Sciatic nerve (tissue), 2 donors: ENCODE data around the gene BRICD5. TPM values are rescaled to one million over a fixed set of nuclear protein-coding genes. Genes with fewer than 3 reads are reported as not detected.
A peak's percentile ranks its signal among the peaks of the same experiment; 100 is the strongest.

Source experiments
- ATAC-seq: fragments of 200-7000 bp; cut with Tn5 transposase; one replicate; pipeline ENCODE4 v1.9.1; 2020; ENCODE audit warnings: mild to moderate bottlenecking, moderate library complexity
- DNase-seq: peaks from one replicate; pipeline ENCODE4 v3.0.0-alpha.2; 2020; ENCODE audit warnings: low spot score
- intact Hi-C: fragments of 100-400 bp; cut with DNase I; formaldehyde crosslinking; loops from one replicate; pipeline ENCODE4 v1.14.2; 2022
- total RNA-seq: library from RNA; stranded (reverse); fragmentation: NEBNext Ultra II Directional; extraction: Animal tissue kit (Norgen Biotek cat#: 25700); gene quantifications from one replicate; pipeline ENCODE4 v1.2.1, GENCODE V29; 2021
- donor health status: DM: no; HTN: no; CAD: no.
- donor health status: DM: no; HTN: no; CAD: no.

The BRICD5 gene
- total RNA-seq, 1 donor from 2014 or later, result 9.9 TPM

- intact Hi-C loops, result no loop called here
- no peak for DNase-seq
These were observed 17.6 kb upstream of the BRICD5 start for GRCh38 chr16:2228161-2228824.

GRCh38 chr16:2226918-2227317 is 16.3 kb upstream of the BRICD5 start:
- intact Hi-C loops, result no loop called here
- DNase-seq (no peak), ATAC-seq (no peak)

More at GRCh38 chr16:2228161-2228824, 17.6 kb upstream of the BRICD5 start:
- no peak for ATAC-seq

GRCh38 chr16:2226245-2226793 is 15.7 kb upstream of the BRICD5 start:
- intact Hi-C loops, result no loop called here

DNA sequence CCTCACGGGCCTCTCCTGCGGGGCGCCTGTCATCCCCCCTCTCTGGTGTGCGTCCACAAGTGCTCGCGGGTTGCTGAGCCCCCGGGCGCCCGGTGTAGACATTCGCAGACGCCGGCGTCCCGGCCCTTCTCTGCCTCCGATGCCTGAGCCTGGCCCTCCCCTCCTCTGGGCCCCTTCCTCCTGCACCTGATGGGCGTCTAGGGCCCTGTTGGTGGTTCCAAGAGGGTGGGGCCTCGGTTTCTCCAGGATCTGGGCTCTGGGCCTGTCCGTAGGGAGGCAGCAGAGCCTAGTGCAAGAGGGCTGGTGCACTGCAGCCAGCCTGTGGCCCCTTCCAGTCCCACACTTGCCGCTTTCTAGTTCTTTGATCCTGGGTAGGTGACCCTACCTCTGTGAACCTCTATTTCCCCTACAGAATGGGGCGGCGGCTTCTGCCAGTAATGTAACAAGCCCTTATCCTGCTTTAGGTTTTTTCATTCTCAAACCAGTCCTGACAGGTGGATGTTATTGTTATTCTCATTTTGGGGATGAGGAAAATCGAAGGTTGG is 13.4 kb upstream of the BRICD5 start:
- ATAC-seq (peak; percentile 45), DNase-seq (no peak)
- intact Hi-C loops, result no loop called here

More at GRCh38 chr16:2226245-2226793, 15.7 kb upstream of the BRICD5 start:
- DNase-seq (no peak), ATAC-seq (no peak)

DNA sequence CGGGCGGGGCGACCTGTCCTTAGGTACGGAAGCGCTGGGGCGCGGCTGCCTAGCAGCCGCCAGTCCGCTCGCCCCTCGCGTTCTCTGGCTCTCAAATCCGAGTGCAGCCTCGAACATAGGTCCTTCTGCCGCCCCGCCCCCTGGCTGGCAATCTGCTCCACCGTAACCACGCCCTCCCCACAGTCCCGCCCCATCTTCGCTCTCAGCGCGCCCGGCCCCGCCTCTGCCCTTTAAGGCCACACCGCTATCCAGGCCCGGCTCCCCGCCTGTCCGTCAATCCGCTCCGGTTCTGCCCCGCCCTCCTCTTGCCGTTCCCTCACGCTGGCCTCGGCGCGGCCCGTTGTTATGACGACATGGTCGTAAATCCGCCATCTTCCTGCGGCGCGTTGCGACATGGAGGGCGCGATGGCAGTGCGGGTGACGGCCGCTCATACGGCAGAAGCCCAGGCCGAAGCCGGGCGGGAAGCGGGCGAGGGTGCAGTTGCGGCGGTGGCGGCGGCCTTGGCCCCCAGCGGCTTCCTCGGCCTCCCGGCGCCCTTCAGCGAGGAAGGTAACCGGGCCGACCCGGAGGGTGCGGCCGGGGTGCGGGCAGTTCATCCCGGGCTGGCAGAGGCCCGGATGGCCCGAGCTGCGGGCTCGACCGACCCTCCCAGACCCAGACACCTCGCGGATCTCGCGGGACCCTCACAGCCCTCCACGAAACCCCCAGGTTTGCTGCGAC is 12.7 kb upstream of the BRICD5 start, which contains the start of gene E4F1:
TSS of gene E4F1 (plus strand) at position 371 of the 721 bp plus-strand sequence. CDS start at position 394, 23 bp downstream.
- intact Hi-C loops, result no loop called here
- ATAC-seq, result peak; percentile 99
- DNase-seq, result peak; percentile 99

GRCh38 chr16:2216330-2216729 is 5.7 kb upstream of the BRICD5 start:
- DNase-seq (no peak), ATAC-seq (no peak)
- intact Hi-C loops, result no loop called here

- intact Hi-C loops, result no loop called here
- DNase-seq (no peak), ATAC-seq (peak; percentile 96)
These were observed 4.0 kb upstream of the BRICD5 start, which contains the start of gene PGP for GRCh38 chr16:2214719-2214968. Gene PGP, minus strand, starts transcription at chr16:2214840. Its CDS starts 63 bp downstream, at chr16:2214777.

- intact Hi-C loops, result no loop called here
- ATAC-seq, result no peak
- no peak for DNase-seq
These were observed 3.4 kb upstream of the BRICD5 start for GRCh38 chr16:2213817-2214718.

DNA sequence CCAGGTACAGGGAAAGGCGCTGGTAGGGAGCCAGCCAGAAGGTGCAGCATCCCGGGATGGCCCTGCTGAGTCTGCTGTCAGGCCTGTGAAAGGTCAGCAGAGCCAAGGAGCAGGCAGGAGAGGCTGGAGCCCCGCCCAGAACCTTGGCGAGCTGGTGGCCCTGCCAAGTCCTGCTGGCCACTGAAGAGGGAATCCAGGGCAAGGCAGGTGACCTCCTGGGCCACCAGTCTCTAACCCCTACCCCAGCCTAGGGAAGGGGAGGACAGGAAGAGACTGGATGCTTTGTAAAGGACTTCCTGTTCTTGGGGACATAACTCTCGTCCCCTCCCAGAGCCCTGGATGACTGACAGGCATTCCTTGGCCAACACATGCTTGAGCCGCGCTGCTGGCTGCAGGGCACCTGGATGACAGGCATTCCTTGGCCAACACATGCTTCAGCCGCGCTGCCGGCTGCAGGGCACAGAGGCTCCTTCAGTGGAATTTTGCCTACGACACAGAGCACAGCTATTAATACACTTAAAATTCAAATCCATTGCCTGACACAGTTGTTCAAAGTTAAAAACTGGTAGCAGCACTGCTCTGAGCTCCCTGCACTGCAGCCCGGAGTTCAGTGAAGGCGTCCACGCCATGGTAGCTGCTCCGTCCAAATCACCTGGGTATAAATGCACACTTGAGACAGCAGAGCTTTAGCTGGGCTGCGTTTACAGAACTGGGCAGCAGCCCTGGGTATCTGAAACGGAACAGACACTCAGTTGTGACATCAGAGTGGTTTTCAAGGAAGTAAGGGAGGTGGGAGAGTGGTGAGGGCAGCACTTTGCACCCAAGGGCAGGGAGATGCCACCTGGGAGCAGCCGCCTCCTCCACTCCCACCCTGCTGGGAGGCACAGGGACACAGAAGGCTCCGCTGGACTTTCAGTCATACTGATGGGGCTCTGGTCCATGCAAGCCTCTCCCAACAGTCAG is 2.0 kb upstream of the BRICD5 start:
- DNase-seq (no peak), ATAC-seq (no peak)
- intact Hi-C loops, result no loop called here

DNA sequence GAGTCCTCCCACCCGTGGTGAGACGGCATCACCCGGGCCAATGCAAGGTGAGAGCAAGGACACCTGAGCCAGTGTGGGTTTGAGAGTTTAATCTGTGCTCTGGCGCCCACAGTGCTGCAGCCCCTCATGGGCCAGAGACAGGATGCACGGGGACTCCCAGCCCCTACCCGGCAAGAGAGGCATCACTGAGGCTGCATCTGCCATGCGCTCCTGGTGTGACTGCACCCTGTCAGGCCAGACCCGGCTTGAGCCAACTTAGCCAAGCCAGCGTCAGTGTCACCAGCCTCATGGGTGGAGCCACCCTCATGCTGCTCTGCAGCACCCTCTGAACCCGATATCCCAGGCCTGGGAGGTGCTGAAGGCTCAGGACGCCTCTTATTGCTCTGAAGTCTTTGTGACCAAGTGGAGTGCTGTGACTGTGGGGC is 1.3 kb upstream of the BRICD5 start:
- ATAC-seq (no peak), DNase-seq (no peak)
- intact Hi-C loops, result no loop called here

- intact Hi-C loops, result no loop called here
- ATAC-seq (no peak), DNase-seq (no peak)
These were observed 692 bp downstream of the BRICD5 start for GRCh38 chr16:2210009-2210332.

DNA sequence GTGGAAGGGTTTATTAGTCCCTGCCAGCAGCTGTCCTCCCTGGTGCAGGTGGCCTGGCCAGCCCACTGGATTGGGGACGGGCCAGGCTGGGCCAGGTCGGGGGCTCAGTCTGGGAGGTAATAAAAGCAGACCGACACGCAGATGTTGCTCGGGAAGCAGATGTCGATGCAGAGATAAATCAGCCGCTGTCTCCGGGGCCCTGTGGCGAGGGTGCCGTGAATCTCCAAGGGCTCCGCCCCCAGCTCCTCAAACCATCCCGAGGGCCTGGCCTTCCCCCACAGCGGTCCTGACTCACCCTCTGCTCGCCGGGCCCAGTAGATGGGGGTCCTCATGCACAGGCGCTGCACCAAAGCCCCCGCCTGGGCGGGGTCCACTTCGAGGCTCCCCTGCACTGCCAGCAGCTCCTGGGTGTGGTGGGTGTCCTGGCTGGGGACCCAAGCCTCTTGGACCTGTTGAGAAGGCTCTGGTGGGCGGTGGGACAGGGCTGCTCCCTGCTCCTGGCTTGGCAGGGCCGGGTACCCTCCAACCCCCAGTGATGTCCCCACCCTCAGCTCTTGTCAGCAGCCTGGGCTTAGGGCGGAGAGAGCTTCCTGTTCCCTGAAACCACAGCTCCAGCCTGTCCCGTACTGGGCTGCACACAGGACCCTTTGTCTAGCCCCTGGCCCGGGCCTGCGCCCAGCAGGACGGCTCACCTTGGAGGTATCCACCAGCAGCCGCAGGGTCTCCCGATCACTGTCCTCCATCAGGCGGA is 1.2 kb downstream of the BRICD5 start:
- intact Hi-C loops, result no loop called here
- ATAC-seq (no peak), DNase-seq (no peak)

DNA sequence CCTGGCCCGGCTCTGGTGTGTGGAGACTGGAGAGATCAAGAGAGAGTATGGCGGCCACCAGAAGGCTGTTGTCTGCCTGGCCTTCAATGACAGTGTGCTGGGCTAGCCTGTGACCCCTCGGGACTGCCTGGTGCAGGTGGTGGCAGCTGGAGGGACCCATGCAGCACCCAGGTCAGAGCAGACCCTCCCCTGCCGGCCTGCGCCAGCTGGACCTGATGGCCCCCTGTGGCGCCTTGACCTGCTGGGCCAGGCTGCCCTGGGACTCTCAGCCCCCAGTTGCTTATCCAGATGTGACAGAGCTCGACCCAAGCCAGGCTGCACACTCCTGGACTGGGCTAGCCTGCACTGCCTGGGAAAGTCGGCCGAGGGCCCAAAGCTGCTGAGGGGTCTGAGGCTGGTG is 1.9 kb downstream of the BRICD5 start:
- intact Hi-C loops, result no loop called here
- ATAC-seq (no peak), DNase-seq (no peak)

GRCh38 chr16:2208308-2208707 is 2.4 kb downstream of the BRICD5 start:
- DNase-seq (no peak), ATAC-seq (no peak)
- intact Hi-C loops, result no loop called here

DNA sequence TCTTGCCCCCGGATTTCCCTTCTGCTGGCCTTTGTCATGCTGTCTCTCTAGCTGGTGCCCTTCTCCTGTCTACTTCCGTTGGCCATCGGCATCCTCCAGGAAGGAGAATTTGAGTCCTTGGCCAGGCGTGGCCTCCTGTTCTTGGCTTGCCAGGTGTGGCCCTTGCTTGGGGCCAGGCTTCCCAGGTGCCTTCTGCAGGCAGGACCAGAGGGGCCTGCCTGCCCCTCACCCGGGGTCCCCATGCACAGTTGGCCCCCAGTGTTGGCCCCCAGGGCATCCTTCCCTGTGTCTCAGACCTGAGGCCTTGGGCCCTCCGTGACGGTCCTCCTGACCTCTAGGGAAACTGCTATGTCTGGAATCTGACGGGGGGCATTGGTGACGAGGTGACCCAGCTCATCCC is 2.8 kb downstream of the BRICD5 start:
- DNase-seq, result no peak

DNA sequence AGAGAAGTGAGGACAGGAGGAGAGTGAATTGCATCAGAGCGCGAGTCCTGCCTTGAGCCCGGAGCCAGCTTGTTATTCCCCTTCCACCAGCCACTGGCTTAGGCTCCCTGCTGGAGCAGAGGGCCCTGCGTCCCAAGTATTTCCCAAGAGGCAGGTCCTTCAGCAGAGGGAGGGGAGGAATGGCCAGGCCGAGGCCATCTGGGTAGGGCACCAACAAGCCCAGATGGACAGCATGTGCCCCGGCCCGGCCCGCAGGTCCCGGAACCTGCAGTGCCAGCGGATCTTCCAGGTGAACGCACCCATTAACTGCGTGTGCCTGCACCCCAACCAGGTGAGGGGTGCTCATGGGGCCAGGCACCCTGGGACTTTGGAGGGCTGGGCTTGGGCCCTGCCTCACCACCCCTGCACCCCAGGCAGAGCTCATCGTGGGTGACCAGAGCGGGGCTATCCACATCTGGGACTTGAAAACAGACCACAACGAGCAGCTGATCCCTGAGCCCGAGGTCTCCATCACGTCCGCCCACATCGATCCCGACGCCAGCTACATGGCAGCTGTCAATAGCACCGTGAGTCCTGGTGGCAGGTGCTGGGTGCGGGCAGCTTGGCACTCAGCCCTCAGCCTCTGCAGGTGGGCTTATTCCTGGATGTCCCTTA is 3.8 kb downstream of the BRICD5 start:
- ATAC-seq (no peak), DNase-seq (no peak)
- intact Hi-C loops, result no loop called here

More for the DNA sequence above, 2.8 kb downstream of the BRICD5 start:
- no peak for ATAC-seq
- intact Hi-C loops, result no loop called here

DNA sequence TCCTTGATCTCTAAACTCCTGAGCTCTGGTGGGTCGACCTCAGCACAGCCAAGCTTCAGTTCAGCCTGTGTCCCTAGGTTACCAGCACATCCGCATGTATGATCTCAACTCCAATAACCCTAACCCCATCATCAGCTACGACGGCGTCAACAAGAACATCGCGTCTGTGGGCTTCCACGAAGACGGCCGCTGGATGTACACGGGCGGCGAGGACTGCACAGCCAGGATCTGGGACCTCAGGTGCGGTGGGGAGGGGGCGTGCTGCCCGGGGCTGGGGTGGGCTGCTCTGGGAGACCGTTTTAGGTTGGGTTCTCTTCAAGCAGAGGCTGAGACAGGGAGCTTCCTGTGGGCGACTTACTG is 4.3 kb downstream of the BRICD5 start:
- ATAC-seq, result no peak
- intact Hi-C loops, result no loop called here
- no peak for DNase-seq
